IgD-negative memory B cell (primary cell): ENCODE results near the gene SYT1. TPM values are rescaled to one million over a fixed set of nuclear protein-coding genes. Genes with fewer than 3 reads are reported as not detected.

Experiments used
- H3K27ac Mint-ChIP-seq, 3 donors: one replicate each; pipeline ENCODE4 v1.8.0; 2020 to 2022; ENCODE audit warnings: mild to moderate bottlenecking in 3 of 3, mixed read lengths in 3 of 3, moderate library complexity in 1 of 3
- H3K27me3 Mint-ChIP-seq: one replicate; pipeline ENCODE4 v1.8.0; 2021; ENCODE audit warnings: mixed read lengths
- H3K36me3 Mint-ChIP-seq: one replicate; pipeline ENCODE4 v1.8.0; 2020; ENCODE audit warnings: mild to moderate bottlenecking, mixed read lengths
- H3K4me1 Mint-ChIP-seq, 3 donors: one replicate each; pipeline ENCODE4 v1.8.0; 2020 to 2022; ENCODE audit warnings: mixed read lengths in 3 of 3, mild to moderate bottlenecking in 1 of 3
- H3K4me3 Mint-ChIP-seq, 4 donors: one replicate each; pipeline ENCODE4 v1.8.0; 2020 to 2022; ENCODE audit warnings: mild to moderate bottlenecking in 4 of 4, mixed read lengths in 4 of 4, moderate library complexity in 3 of 4
- H3K9me3 Mint-ChIP-seq, 3 donors: one replicate each; pipeline ENCODE4 v1.8.0; 2020 to 2021; ENCODE audit warnings: mixed read lengths in 3 of 3, mild to moderate bottlenecking in 1 of 3
- polyA plus RNA-seq: library from polyadenylated mRNA; unstranded; fragments of 300-500 nt; fragmentation: Illumina TruSeq; gene quantifications from one replicate; pipeline ENCODE4 v1.2.3, GENCODE V29; 2021

Gene SYT1
- polyA plus RNA-seq, 1 donor from 2014 or later: 1.6 TPM

DNA sequence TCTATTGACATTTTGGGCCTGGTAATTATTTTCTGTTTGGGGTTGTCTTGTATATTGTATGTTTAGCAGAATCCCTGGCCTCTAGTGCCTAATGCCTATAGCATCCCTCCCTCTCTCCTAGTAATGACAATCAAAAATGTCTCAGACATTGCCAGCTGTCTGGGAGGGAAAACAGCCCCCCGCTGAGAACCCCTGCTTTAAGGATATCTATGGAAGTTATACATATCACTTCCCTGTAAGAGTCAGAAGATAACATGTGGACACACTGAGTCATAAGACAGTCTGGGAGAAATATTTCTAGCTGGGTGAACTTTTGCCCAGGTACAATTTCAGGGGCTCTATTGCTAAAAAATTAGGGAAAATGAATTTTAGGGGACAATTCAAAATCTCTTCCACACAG lies 571.2 kb downstream of the SYT1 start:
- Mint-ChIP-seq H3K27ac (no peak overlapping the region), H3K4me1 (peaks cover 0 to 5% (median 0%) of the 10 kb centered on the region in 3 donors), H3K4me3 (no peak overlapping the region), H3K9me3 (peaks cover 0 to 2% (median 0%) of the 10 kb centered on the region in 3 donors), H3K36me3 (no peaks in the 10 kb centered on the region), H3K27me3 (no peaks in the 10 kb centered on the region)

- H3K4me1 Mint-ChIP-seq: no peaks in the 10 kb centered on the region
These were observed 574.1 kb downstream of the SYT1 start for GRCh38 chr12:79438480-79439174.

DNA sequence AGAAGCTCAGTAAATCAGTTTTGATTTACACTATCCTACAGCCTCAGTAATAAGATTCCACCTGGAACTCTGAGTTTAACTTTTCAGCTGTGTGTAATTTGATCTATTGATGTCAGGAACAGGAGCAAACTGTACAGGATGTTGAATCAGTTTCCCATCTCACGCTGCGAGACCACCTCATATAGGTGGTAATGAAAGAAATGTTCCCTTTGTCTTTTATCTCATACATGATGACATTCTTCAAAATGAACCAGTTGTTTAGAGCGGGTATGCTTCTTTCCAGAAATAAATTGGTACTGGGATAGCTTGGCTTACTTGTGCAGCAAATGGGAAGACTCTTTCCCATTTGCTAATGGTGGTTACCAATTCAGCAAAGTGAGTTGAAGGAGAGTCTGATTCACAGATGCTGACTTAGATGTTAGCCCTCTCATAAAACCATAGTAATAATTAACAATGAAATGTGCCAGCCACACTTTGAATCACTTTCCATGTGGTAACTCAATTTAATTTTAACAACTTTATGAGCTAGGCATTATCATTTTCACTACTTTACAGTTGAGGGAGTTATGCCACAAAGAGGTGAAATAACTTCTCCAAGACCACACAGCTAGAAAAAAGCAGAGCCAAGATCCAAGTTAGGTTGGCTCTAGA lies 574.7 kb downstream of the SYT1 start:
- no peaks in the 10 kb centered on the region for H3K36me3 Mint-ChIP-seq
- H3K27ac Mint-ChIP-seq: no peak overlapping the region
- H3K4me1 Mint-ChIP-seq: no peaks in the 10 kb centered on the region
- no peak overlapping the region for H3K4me3 Mint-ChIP-seq
- H3K27me3 Mint-ChIP-seq: no peaks in the 10 kb centered on the region
- H3K9me3 Mint-ChIP-seq: peaks cover 0 to 2% (median 0%) of the 10 kb centered on the region in 3 donors

More at GRCh38 chr12:79438480-79439174, 574.1 kb downstream of the SYT1 start:
- Mint-ChIP-seq H3K27me3 (no peaks in the 10 kb centered on the region), H3K4me3 (no peak overlapping the region), H3K9me3 (peaks cover 0 to 2% (median 0%) of the 10 kb centered on the region in 3 donors), H3K27ac (no peak overlapping the region), H3K36me3 (no peaks in the 10 kb centered on the region)

DNA sequence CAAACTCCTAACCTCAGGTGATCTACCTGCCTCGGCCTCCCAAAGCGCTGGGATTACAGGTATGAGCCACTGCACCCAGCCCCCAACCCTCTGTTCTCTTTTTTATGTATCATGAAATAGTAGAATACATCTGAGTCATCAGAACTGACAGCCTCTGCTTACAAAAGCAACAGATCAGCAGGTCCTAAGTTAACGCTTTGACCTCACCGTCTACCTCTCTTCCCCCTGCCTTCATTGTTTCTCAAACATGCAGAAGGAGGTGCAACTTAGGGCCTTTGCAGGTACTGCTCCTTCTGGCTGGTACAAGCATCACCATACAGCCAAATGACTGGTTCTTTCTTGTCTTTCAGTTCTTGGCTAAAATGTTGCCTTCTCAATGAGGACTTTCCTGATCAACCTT lies 577.0 kb downstream of the SYT1 start:
- H3K4me3 Mint-ChIP-seq: no peak overlapping the region
- peaks cover 0 to 4% (median 2%) of the 10 kb centered on the region in 3 donors for H3K9me3 Mint-ChIP-seq
- H3K27ac Mint-ChIP-seq: no peak overlapping the region
- no peaks in the 10 kb centered on the region for H3K4me1 Mint-ChIP-seq
- H3K27me3 Mint-ChIP-seq: no peaks in the 10 kb centered on the region
- no peaks in the 10 kb centered on the region for H3K36me3 Mint-ChIP-seq

DNA sequence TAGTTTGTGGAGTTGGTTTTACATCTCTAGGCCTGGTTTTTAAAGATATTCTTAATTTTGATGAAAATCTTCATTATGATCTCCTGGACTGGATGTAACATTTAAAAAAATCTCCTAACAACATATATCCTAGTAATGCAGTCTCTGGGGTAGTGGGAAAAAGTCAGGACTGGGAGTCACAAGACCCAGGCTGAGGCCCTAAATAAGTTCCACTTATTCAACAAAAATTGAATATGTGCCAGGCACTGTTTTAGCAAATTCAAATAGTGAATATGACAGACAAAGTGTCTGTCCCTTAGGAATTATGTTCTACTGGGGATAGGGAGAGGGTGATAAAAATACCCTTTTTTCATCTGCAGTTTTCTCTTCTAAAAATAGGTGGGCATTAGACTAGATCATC lies 577.8 kb downstream of the SYT1 start:
- Mint-ChIP-seq H3K27me3 (no peaks in the 10 kb centered on the region), H3K4me1 (no peaks in the 10 kb centered on the region), H3K4me3 (no peak overlapping the region), H3K36me3 (no peaks in the 10 kb centered on the region), H3K9me3 (peaks cover 0 to 4% (median 0%) of the 10 kb centered on the region in 3 donors), H3K27ac (no peak overlapping the region)

GRCh38 chr12:79444089-79444488 lies 579.5 kb downstream of the SYT1 start:
- no peaks in the 10 kb centered on the region for H3K27me3 Mint-ChIP-seq
- no peak overlapping the region for H3K27ac Mint-ChIP-seq
- H3K4me3 Mint-ChIP-seq: no peak overlapping the region
- H3K9me3 Mint-ChIP-seq: peaks cover 0 to 4% (median 0%) of the 10 kb centered on the region in 3 donors
- H3K4me1 Mint-ChIP-seq: no peaks in the 10 kb centered on the region
- no peaks in the 10 kb centered on the region for H3K36me3 Mint-ChIP-seq

GRCh38 chr12:79448816-79449215 lies 584.2 kb downstream of the SYT1 start:
- H3K27me3 Mint-ChIP-seq: no peaks in the 10 kb centered on the region

DNA sequence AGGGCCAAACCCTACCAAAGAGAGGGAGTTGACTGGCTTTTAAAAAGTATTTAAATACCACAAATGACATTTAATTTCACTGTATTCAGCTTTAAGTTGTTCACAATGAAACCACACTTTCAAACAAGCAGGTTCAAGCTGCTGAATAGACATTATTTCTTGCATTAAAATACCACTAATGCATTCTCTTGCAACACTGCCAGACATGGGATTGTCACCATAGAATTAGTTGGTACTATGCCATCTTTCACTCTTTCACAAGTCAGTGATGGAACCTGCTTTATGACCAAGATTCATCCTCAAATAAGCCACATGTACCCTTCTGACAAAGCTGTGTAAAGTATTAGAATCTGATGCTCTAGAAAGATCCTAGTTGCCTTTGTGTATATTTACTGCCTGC lies 586.8 kb downstream of the SYT1 start:
- Mint-ChIP-seq H3K27me3 (no peaks in the 10 kb centered on the region), H3K9me3 (no peaks in the 10 kb centered on the region), H3K27ac (no peak overlapping the region), H3K4me1 (no peaks in the 10 kb centered on the region), H3K36me3 (no peaks in the 10 kb centered on the region), H3K4me3 (no peak overlapping the region)

More at GRCh38 chr12:79448816-79449215, 584.2 kb downstream of the SYT1 start:
- H3K4me3 Mint-ChIP-seq: no peak overlapping the region
- no peak overlapping the region for H3K27ac Mint-ChIP-seq
- peaks cover 0 to 4% (median 0%) of the 10 kb centered on the region in 3 donors for H3K9me3 Mint-ChIP-seq
- H3K36me3 Mint-ChIP-seq: no peaks in the 10 kb centered on the region
- no peaks in the 10 kb centered on the region for H3K4me1 Mint-ChIP-seq

- H3K36me3 Mint-ChIP-seq: no peaks in the 10 kb centered on the region
- no peaks in the 10 kb centered on the region for H3K9me3 Mint-ChIP-seq
- no peaks in the 10 kb centered on the region for H3K4me1 Mint-ChIP-seq
- no peaks in the 10 kb centered on the region for H3K27me3 Mint-ChIP-seq
- H3K27ac Mint-ChIP-seq: no peak overlapping the region
- no peak overlapping the region for H3K4me3 Mint-ChIP-seq
These were observed 587.4 kb downstream of the SYT1 start for GRCh38 chr12:79451978-79452377.

DNA sequence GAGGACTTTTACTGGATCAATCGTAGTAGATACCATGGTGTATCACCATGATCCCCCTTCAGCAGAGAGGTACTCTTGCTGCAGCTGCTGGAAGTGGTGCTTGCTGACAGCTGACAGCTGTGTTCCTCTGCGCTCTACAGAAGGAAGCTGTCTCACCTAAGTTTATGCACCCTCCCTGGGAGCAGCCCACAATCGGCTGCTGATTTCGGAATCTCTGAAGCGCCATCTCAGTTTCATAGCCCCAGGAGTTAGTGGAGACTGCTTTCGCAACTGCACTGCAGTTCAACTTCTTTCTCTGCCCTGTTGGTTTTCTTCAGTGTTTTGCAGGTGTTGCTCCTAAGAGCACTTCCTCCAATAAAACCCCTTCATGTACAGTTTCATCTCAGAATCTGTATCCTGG lies 588.3 kb downstream of the SYT1 start:
- H3K36me3 Mint-ChIP-seq: no peaks in the 10 kb centered on the region
- H3K4me3 Mint-ChIP-seq: no peak overlapping the region

GRCh38 chr12:79453820-79454219 lies 589.2 kb downstream of the SYT1 start:
- Mint-ChIP-seq H3K27me3 (no peaks in the 10 kb centered on the region), H3K4me3 (no peak overlapping the region), H3K27ac (no peak overlapping the region), H3K9me3 (no peaks in the 10 kb centered on the region), H3K36me3 (no peaks in the 10 kb centered on the region), H3K4me1 (no peaks in the 10 kb centered on the region)

More for the DNA sequence above, 588.3 kb downstream of the SYT1 start:
- Mint-ChIP-seq H3K27me3 (no peaks in the 10 kb centered on the region), H3K9me3 (no peaks in the 10 kb centered on the region), H3K4me1 (no peaks in the 10 kb centered on the region), H3K27ac (no peak overlapping the region)

GRCh38 chr12:79454338-79454843 lies 589.8 kb downstream of the SYT1 start:
- no peaks in the 10 kb centered on the region for H3K27me3 Mint-ChIP-seq
- no peaks in the 10 kb centered on the region for H3K4me1 Mint-ChIP-seq
- no peaks in the 10 kb centered on the region for H3K36me3 Mint-ChIP-seq
- H3K9me3 Mint-ChIP-seq: no peaks in the 10 kb centered on the region
- H3K4me3 Mint-ChIP-seq: no peak overlapping the region
- no peak overlapping the region for H3K27ac Mint-ChIP-seq

DNA sequence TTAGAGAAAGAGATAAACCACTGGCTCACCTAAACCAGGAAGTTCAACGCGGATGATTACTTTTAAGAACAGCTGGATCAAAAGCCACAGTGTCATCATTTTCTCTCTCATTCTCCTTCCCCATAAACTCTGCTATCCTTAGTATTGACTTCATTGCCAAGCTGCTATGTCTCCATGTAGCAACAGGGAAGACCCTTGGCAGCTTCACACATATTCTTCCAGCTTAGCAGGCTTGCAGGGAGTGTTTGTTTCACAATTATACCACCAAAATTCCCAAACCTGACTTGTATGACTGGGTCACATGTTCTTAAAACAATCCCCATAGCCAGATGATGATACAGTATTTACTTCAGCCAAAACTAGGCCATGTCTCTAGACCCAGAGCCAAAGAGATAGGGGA lies 590.7 kb downstream of the SYT1 start:
- Mint-ChIP-seq H3K36me3 (no peaks in the 10 kb centered on the region), H3K27ac (peak overlapping the region in 1 of 3 donors; percentile 52), H3K27me3 (no peaks in the 10 kb centered on the region), H3K9me3 (no peaks in the 10 kb centered on the region), H3K4me1 (no peaks in the 10 kb centered on the region), H3K4me3 (no peak overlapping the region)

DNA sequence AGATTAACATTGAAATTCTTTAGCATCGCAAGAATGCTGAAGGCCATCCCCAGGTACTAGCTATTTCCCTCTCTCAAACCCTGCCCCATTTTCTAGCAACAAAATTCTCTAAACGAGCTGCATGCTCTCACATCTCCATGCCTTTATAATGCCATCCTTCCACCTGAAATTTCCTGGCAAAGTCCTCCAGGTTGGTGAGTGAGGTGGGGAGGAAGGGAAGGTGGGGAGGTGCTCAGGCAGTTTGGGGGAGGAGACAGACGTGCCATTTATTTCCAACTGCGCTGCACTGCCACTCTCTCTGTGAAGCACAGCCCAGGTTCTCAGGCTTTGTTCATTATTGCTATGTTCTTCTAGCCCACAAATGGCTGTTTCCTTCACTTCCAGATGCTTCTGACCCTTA lies 617.7 kb downstream of the SYT1 start:
- H3K27me3 Mint-ChIP-seq: no peaks in the 10 kb centered on the region
- H3K36me3 Mint-ChIP-seq: peaks cover 1% of the 10 kb centered on the region
- H3K4me1 Mint-ChIP-seq: no peaks in the 10 kb centered on the region
- no peak overlapping the region for H3K27ac Mint-ChIP-seq
- H3K4me3 Mint-ChIP-seq: no peak overlapping the region
- H3K9me3 Mint-ChIP-seq: peaks cover 2 to 5% (median 4%) of the 10 kb centered on the region in 3 donors

GRCh38 chr12:79482921-79483320 lies 618.3 kb downstream of the SYT1 start:
- Mint-ChIP-seq H3K4me1 (no peaks in the 10 kb centered on the region), H3K9me3 (peaks cover 2 to 5% (median 4%) of the 10 kb centered on the region in 3 donors), H3K27ac (no peak overlapping the region), H3K27me3 (no peaks in the 10 kb centered on the region), H3K36me3 (peaks cover 1% of the 10 kb centered on the region), H3K4me3 (no peak overlapping the region)

DNA sequence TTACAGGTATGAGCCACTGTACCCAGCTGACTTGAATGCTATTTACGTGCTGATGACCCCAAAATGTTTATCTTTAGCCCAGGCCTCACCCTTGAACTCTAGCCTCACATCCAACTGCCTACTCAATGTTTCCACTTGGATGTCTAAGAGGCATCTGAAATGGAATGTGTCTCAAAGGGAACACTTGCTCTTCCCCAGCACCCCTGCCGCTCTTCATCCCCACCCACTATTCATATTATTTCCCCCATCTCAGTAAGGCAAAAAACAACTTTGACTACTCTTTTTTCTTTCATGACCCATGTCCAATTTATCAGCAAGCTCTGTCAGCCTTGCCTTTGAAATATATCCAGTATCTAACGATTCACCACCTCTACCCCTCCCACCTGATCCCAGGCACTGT lies 621.6 kb downstream of the SYT1 start:
- no peak overlapping the region for H3K27ac Mint-ChIP-seq
- H3K4me3 Mint-ChIP-seq: no peak overlapping the region
- no peaks in the 10 kb centered on the region for H3K4me1 Mint-ChIP-seq
- peaks cover 2 to 8% (median 4%) of the 10 kb centered on the region in 3 donors for H3K9me3 Mint-ChIP-seq
- H3K27me3 Mint-ChIP-seq: no peaks in the 10 kb centered on the region
- H3K36me3 Mint-ChIP-seq: peaks cover 1% of the 10 kb centered on the region
